Left lung (tissue), 10 donors: ENCODE results near the gene SORCS3. TPM values are rescaled to one million over a fixed set of nuclear protein-coding genes. Genes with fewer than 3 reads are reported as not detected.

Experiments
- ATAC-seq: fragments of 200-7000 bp; cut with Tn5 transposase; one replicate; pipeline ENCODE4 v1.9.1; 2020; ENCODE audit warnings: moderate library complexity
- DNase-seq, 4 donors: peaks; one replicate each; pipeline ENCODE4 v3.0.0-alpha.2; 2013 to 2020
- H3K27ac ChIP-seq, 2 donors: fragments of 200-600 bp; sonication (generic) in 1 of 2; one replicate each; pipeline versions ENCODE4 v1.5.0 to v1.8.0; 2020 to 2021
- H3K27me3 ChIP-seq, 2 donors: fragments of 200-600 bp; sonication (generic) in 1 of 2; one replicate each; pipeline versions ENCODE4 v1.5.0 to v1.8.0; 2020 to 2021
- H3K36me3 ChIP-seq, 2 donors: fragments of 200-600 bp; sonication (generic) in 1 of 2; one replicate each; pipeline versions ENCODE4 v1.5.0 to v1.8.0; 2020 to 2021
- H3K4me1 ChIP-seq, 2 donors: fragments of 200-600 bp; one replicate each; pipeline ENCODE4 v1.8.0; 2021
- H3K4me3 ChIP-seq, 2 donors: fragments of 200-600 bp; sonication (generic) in 1 of 2; one replicate each; pipeline versions ENCODE4 v1.5.0 to v1.8.0; 2020 to 2021; ENCODE audit warnings: mild to moderate bottlenecking in 1 of 2
- H3K9me3 ChIP-seq, 2 donors: fragments of 200-600 bp; sonication (generic) in 1 of 2; one replicate each; pipeline versions ENCODE4 v1.5.0 to v1.8.0; 2020 to 2021
- CTCF ChIP-seq, 2 donors: fragments of 200-600 bp; sonication (generic) in 1 of 2; IDR thresholded peaks; one replicate each; pipeline versions ENCODE4 v1.5.0 to v1.8.0; 2021; ENCODE audit warnings: antibody characterized with exemption in 2 of 2
- intact Hi-C, 2 donors: fragments of 100-400 bp; cut with DNase I; formaldehyde crosslinking; loops; one replicate each; pipeline versions ENCODE4 v1.11.2 to v1.14.2; 2022
- polyA plus RNA-seq, 6 donors: library from polyadenylated mRNA; unstranded; fragments of 120-200 nt; gene quantifications; one replicate each; pipeline ENCODE4 v1.2.1, GENCODE V29; 2013; ENCODE audit not compliant: insufficient read length in 6 of 6
- total RNA-seq, 2 donors: library from RNA; stranded (reverse); fragmentation: NEBNext Ultra II Directional; extraction: Animal tissue kit (Norgen Biotek cat#: 25700); gene quantifications; one replicate each; pipeline ENCODE4 v1.2.1, GENCODE V29; 2021
- donor health status: DM: no; HTN: yes; CAD: no.
- donor health status: DM: no; HTN: no; CAD: no.

Gene SORCS3
- total and polyA plus RNA-seq, 8 donors: 0.05 to 0.24 (median 0.06) TPM; not detected in 2

GRCh38 chr10:105210546-105210945, 569.5 kb downstream of the SORCS3 start:
- TF ChIP-seq CTCF (IDR thresholded peaks at IDR 0.05): no peak
- intact Hi-C loops: no loop called here

GRCh38 chr10:105237685-105238084, 596.6 kb downstream of the SORCS3 start:
- Histone ChIP-seq H3K36me3 (no peaks in the 10 kb centered on the region), H3K27ac (no peak overlapping the region), H3K9me3 (peaks cover 0 to 12% of the 10 kb centered on the region in 2 donors), H3K4me3 (no peak overlapping the region), H3K27me3 (no peaks in the 10 kb centered on the region), H3K4me1 (no peaks in the 10 kb centered on the region)
- TF ChIP-seq CTCF (IDR thresholded peaks at IDR 0.05): no peak
- DNase-seq (no peak), ATAC-seq (no peak)
- intact Hi-C loops: no loop called here

More at GRCh38 chr10:105210546-105210945, 569.5 kb downstream of the SORCS3 start:
- Histone ChIP-seq H3K4me1 (no peaks in the 10 kb centered on the region), H3K27ac (no peak overlapping the region), H3K27me3 (no peaks in the 10 kb centered on the region), H3K36me3 (no peaks in the 10 kb centered on the region), H3K9me3 (no peaks in the 10 kb centered on the region), H3K4me3 (no peak overlapping the region)
- ATAC-seq (no peak), DNase-seq (no peak)

GRCh38 chr10:105239311-105240219, 598.5 kb downstream of the SORCS3 start:
- no peak for TF ChIP-seq CTCF (IDR thresholded peaks at IDR 0.05)
- peak; percentile 78 for ATAC-seq

GRCh38 chr10:105241254-105241653, 600.2 kb downstream of the SORCS3 start:
- ATAC-seq (no peak), DNase-seq (no peak)
- intact Hi-C loops: no loop called here
- H3K27me3 ChIP-seq: no peaks in the 10 kb centered on the region
- no peak for TF ChIP-seq CTCF (IDR thresholded peaks at IDR 0.05)
- no peaks in the 10 kb centered on the region for H3K9me3 ChIP-seq
- no peak overlapping the region for H3K4me3 ChIP-seq
- H3K4me1 ChIP-seq: no peaks in the 10 kb centered on the region
- no peak overlapping the region for H3K27ac ChIP-seq
- H3K36me3 ChIP-seq: no peaks in the 10 kb centered on the region

More at GRCh38 chr10:105239311-105240219, 598.5 kb downstream of the SORCS3 start:
- H3K27ac ChIP-seq: no peak overlapping the region
- H3K9me3 ChIP-seq: no peaks in the 10 kb centered on the region
- no peaks in the 10 kb centered on the region for H3K36me3 ChIP-seq
- H3K4me1 ChIP-seq: no peaks in the 10 kb centered on the region
- H3K4me3 ChIP-seq: no peak overlapping the region
- H3K27me3 ChIP-seq: no peaks in the 10 kb centered on the region
- intact Hi-C loops: no loop called here
- no peak for DNase-seq

GRCh38 chr10:105243381-105243780, 602.3 kb downstream of the SORCS3 start:
- no peak for TF ChIP-seq CTCF (IDR thresholded peaks at IDR 0.05)
- Histone ChIP-seq H3K27ac (no peak overlapping the region), H3K36me3 (no peaks in the 10 kb centered on the region), H3K27me3 (no peaks in the 10 kb centered on the region), H3K4me3 (no peak overlapping the region), H3K9me3 (no peaks in the 10 kb centered on the region), H3K4me1 (no peaks in the 10 kb centered on the region)
- ATAC-seq: no peak
- no peak for DNase-seq
- intact Hi-C loops: no loop called here
